ENCODE data around the gene SMIM23.
"Not testable (repeated sequence)": the region's sequence is repeated elsewhere in the genome, so short reads cannot be mapped to it uniquely, and the experiment has no call there.

SMIM23 gene

GRCh38 chr5:171776770-171777759 lies 8.6 kb upstream of the SMIM23 start:
- Histone ChIP-seq H3K4me3 (ENCODE audit: low read length) (no peak overlapping the region), H3K36me3 (ENCODE audit: control insufficient read depth, insufficient read depth, low read length) (no peaks in the 10 kb centered on the region), H3K9ac (ENCODE audit: low read length) (no peak overlapping the region), H3K27ac (ENCODE audit: low read depth, low read length) (no peak overlapping the region), H3K4me1 (ENCODE audit: control insufficient read depth, insufficient read depth, low read length) (peaks cover 3% of the 10 kb centered on the region), H3K27me3 (ENCODE audit: control insufficient read depth, insufficient read depth, low read length) (no peaks in the 10 kb centered on the region)

- not testable (repeated sequence) for H3K9ac ChIP-seq (ENCODE audit: low read length); H3K36me3 ChIP-seq (ENCODE audit: control insufficient read depth, insufficient read depth, low read length); H3K4me3 ChIP-seq (ENCODE audit: low read length); H3K4me1 ChIP-seq (ENCODE audit: control insufficient read depth, insufficient read depth, low read length); H3K27ac ChIP-seq (ENCODE audit: low read depth, low read length); H3K27me3 ChIP-seq (ENCODE audit: control insufficient read depth, insufficient read depth, low read length)
Measured at GRCh38 chr5:171781744-171782143, 3.9 kb upstream of the SMIM23 start.

GRCh38 chr5:171782332-171782966 lies 3.2 kb upstream of the SMIM23 start:
- Histone ChIP-seq H3K27ac (ENCODE audit: low read depth, low read length) (no peak overlapping the region), H3K27me3 (ENCODE audit: control insufficient read depth, insufficient read depth, low read length) (no peaks in the 10 kb centered on the region), H3K36me3 (ENCODE audit: control insufficient read depth, insufficient read depth, low read length) (no peaks in the 10 kb centered on the region), H3K4me1 (ENCODE audit: control insufficient read depth, insufficient read depth, low read length) (no peaks in the 10 kb centered on the region), H3K4me3 (ENCODE audit: low read length) (no peak overlapping the region), H3K9ac (ENCODE audit: low read length) (no peak overlapping the region)

GRCh38 chr5:171783051-171783450 lies 2.6 kb upstream of the SMIM23 start:
- Histone ChIP-seq H3K36me3 (ENCODE audit: control insufficient read depth, insufficient read depth, low read length) (no peaks in the 10 kb centered on the region), H3K9ac (ENCODE audit: low read length) (no peak overlapping the region), H3K4me1 (ENCODE audit: control insufficient read depth, insufficient read depth, low read length) (no peaks in the 10 kb centered on the region), H3K27me3 (ENCODE audit: control insufficient read depth, insufficient read depth, low read length) (no peaks in the 10 kb centered on the region), H3K27ac (ENCODE audit: low read depth, low read length) (no peak overlapping the region), H3K4me3 (ENCODE audit: low read length) (no peak overlapping the region)

- Histone ChIP-seq H3K9ac (ENCODE audit: low read length) (no peak overlapping the region), H3K27me3 (ENCODE audit: control insufficient read depth, insufficient read depth, low read length) (no peaks in the 10 kb centered on the region), H3K36me3 (ENCODE audit: control insufficient read depth, insufficient read depth, low read length) (no peaks in the 10 kb centered on the region), H3K27ac (ENCODE audit: low read depth, low read length) (no peak overlapping the region), H3K4me1 (ENCODE audit: control insufficient read depth, insufficient read depth, low read length) (no peaks in the 10 kb centered on the region), H3K4me3 (ENCODE audit: low read length) (no peak overlapping the region)
Measured at GRCh38 chr5:171789353-171789752, 3.7 kb downstream of the SMIM23 start.

GRCh38 chr5:171790408-171790807 lies 4.8 kb downstream of the SMIM23 start:
- Histone ChIP-seq H3K4me1 (ENCODE audit: control insufficient read depth, insufficient read depth, low read length) (no peaks in the 10 kb centered on the region), H3K4me3 (ENCODE audit: low read length) (no peak overlapping the region), H3K9ac (ENCODE audit: low read length) (no peak overlapping the region), H3K27me3 (ENCODE audit: control insufficient read depth, insufficient read depth, low read length) (no peaks in the 10 kb centered on the region), H3K36me3 (ENCODE audit: control insufficient read depth, insufficient read depth, low read length) (no peaks in the 10 kb centered on the region), H3K27ac (ENCODE audit: low read depth, low read length) (no peak overlapping the region)

- no peaks in the 10 kb centered on the region for H3K27me3 ChIP-seq (ENCODE audit: control insufficient read depth, insufficient read depth, low read length)
- no peak overlapping the region for H3K27ac ChIP-seq (ENCODE audit: low read depth, low read length)
- H3K9ac ChIP-seq (ENCODE audit: low read length), result no peak overlapping the region
Measured at GRCh38 chr5:171794470-171794960, 8.9 kb downstream of the SMIM23 start.

GRCh38 chr5:171795381-171795780 lies 9.8 kb downstream of the SMIM23 start:
- no peaks in the 10 kb centered on the region for H3K27me3 ChIP-seq (ENCODE audit: control insufficient read depth, insufficient read depth, low read length)
- no peaks in the 10 kb centered on the region for H3K36me3 ChIP-seq (ENCODE audit: control insufficient read depth, insufficient read depth, low read length)

More at GRCh38 chr5:171794470-171794960, 8.9 kb downstream of the SMIM23 start:
- Histone ChIP-seq H3K4me1 (ENCODE audit: control insufficient read depth, insufficient read depth, low read length) (no peaks in the 10 kb centered on the region), H3K4me3 (ENCODE audit: low read length) (no peak overlapping the region), H3K36me3 (ENCODE audit: control insufficient read depth, insufficient read depth, low read length) (no peaks in the 10 kb centered on the region)

GRCh38 chr5:171796436-171796835 lies 10.8 kb downstream of the SMIM23 start:
- H3K4me3 ChIP-seq (ENCODE audit: low read length), result no peak overlapping the region
- no peaks in the 10 kb centered on the region for H3K27me3 ChIP-seq (ENCODE audit: control insufficient read depth, insufficient read depth, low read length)
- H3K4me1 ChIP-seq (ENCODE audit: control insufficient read depth, insufficient read depth, low read length), result no peaks in the 10 kb centered on the region
- H3K27ac ChIP-seq (ENCODE audit: low read depth, low read length), result no peak overlapping the region
- no peaks in the 10 kb centered on the region for H3K36me3 ChIP-seq (ENCODE audit: control insufficient read depth, insufficient read depth, low read length)
- no peak overlapping the region for H3K9ac ChIP-seq (ENCODE audit: low read length)

More at GRCh38 chr5:171795381-171795780, 9.8 kb downstream of the SMIM23 start:
- no peak overlapping the region for H3K4me3 ChIP-seq (ENCODE audit: low read length)
- no peaks in the 10 kb centered on the region for H3K4me1 ChIP-seq (ENCODE audit: control insufficient read depth, insufficient read depth, low read length)
- no peak overlapping the region for H3K27ac ChIP-seq (ENCODE audit: low read depth, low read length)
- no peak overlapping the region for H3K9ac ChIP-seq (ENCODE audit: low read length)

GRCh38 chr5:171797543-171797942 lies 11.9 kb downstream of the SMIM23 start:
- no peaks in the 10 kb centered on the region for H3K27me3 ChIP-seq (ENCODE audit: control insufficient read depth, insufficient read depth, low read length)
- no peak overlapping the region for H3K4me3 ChIP-seq (ENCODE audit: low read length)
- H3K27ac ChIP-seq (ENCODE audit: low read depth, low read length), result no peak overlapping the region
- no peaks in the 10 kb centered on the region for H3K36me3 ChIP-seq (ENCODE audit: control insufficient read depth, insufficient read depth, low read length)
- no peaks in the 10 kb centered on the region for H3K4me1 ChIP-seq (ENCODE audit: control insufficient read depth, insufficient read depth, low read length)
- H3K9ac ChIP-seq (ENCODE audit: low read length), result no peak overlapping the region

- H3K9ac ChIP-seq (ENCODE audit: low read length), result no peak overlapping the region
- H3K36me3 ChIP-seq (ENCODE audit: control insufficient read depth, insufficient read depth, low read length), result no peaks in the 10 kb centered on the region
- H3K4me3 ChIP-seq (ENCODE audit: low read length), result no peak overlapping the region
- no peaks in the 10 kb centered on the region for H3K4me1 ChIP-seq (ENCODE audit: control insufficient read depth, insufficient read depth, low read length)
- no peaks in the 10 kb centered on the region for H3K27me3 ChIP-seq (ENCODE audit: control insufficient read depth, insufficient read depth, low read length)
- H3K27ac ChIP-seq (ENCODE audit: low read depth, low read length), result no peak overlapping the region
Measured at GRCh38 chr5:171798418-171798817, 12.8 kb downstream of the SMIM23 start.

GRCh38 chr5:171801839-171802238 lies 16.2 kb downstream of the SMIM23 start:
- H3K9ac ChIP-seq (ENCODE audit: low read length), result no peak overlapping the region
- peaks cover 4% of the 10 kb centered on the region for H3K27me3 ChIP-seq (ENCODE audit: control insufficient read depth, insufficient read depth, low read length)
- H3K4me1 ChIP-seq (ENCODE audit: control insufficient read depth, insufficient read depth, low read length), result no peaks in the 10 kb centered on the region
- H3K27ac ChIP-seq (ENCODE audit: low read depth, low read length), result no peak overlapping the region
- H3K36me3 ChIP-seq (ENCODE audit: control insufficient read depth, insufficient read depth, low read length), result no peaks in the 10 kb centered on the region
- H3K4me3 ChIP-seq (ENCODE audit: low read length), result no peak overlapping the region
